Neural progenitor cell (in vitro differentiated cells): ENCODE results near the gene RAI14. TPM values are rescaled to one million over a fixed set of nuclear protein-coding genes. Genes with fewer than 3 reads are reported as not detected.
A peak's percentile ranks its signal among the peaks of the same experiment; 100 is the strongest.

Experiments
- DNase-seq: peaks from one replicate; pipeline ENCODE4 v3.0.0-alpha.2; 2016; ENCODE audit warnings: low spot score
- H2AFZ ChIP-seq: fragments of 200-600 bp; sonication (generic); replicated peaks from 2 replicates; pipeline ENCODE4 v1.6.1; 2016; ENCODE audit warnings: antibody characterized with exemption
- H3F3A ChIP-seq: fragments of 200-600 bp; sonication (generic); 2 replicates; pipeline ENCODE4 v1.6.1; 2016; ENCODE audit warnings: antibody characterized with exemption, low read depth
- H3K27ac ChIP-seq: fragments of 200-600 bp; sonication (generic); 2 replicates; pipeline ENCODE4 v1.5.1; 2016; ENCODE audit warnings: mild to moderate bottlenecking
- H3K27me3 ChIP-seq: fragments of 200-600 bp; sonication (generic); 2 replicates; pipeline ENCODE4 v1.6.1; 2016; ENCODE audit warnings: mild to moderate bottlenecking, moderate library complexity
- H3K36me3 ChIP-seq: fragments of 200-600 bp; sonication (generic); 2 replicates; pipeline ENCODE4 v1.5.1; 2016
- H3K4me1 ChIP-seq: fragments of 200-600 bp; sonication (generic); 2 replicates; pipeline ENCODE4 v1.6.1; 2016; ENCODE audit warnings: mixed run types
- H3K4me2 ChIP-seq: fragments of 200-600 bp; sonication (generic); 2 replicates; pipeline ENCODE4 v1.6.1; 2016
- H3K4me3 ChIP-seq: fragments of 200-600 bp; sonication (generic); 2 replicates; pipeline ENCODE4 v1.5.1; 2016
- H3K79me2 ChIP-seq: fragments of 200-600 bp; sonication (generic); 2 replicates; pipeline ENCODE4 v1.6.1; 2016; ENCODE audit warnings: low read depth
- H3K9ac ChIP-seq: fragments of 200-600 bp; sonication (generic); 2 replicates; pipeline ENCODE4 v1.6.1; 2016
- H3K9me3 ChIP-seq: fragments of 200-600 bp; sonication (generic); 2 replicates; pipeline ENCODE4 v1.5.1; 2016; ENCODE audit warnings: low read depth
- H4K20me1 ChIP-seq: fragments of 200-600 bp; sonication (generic); 2 replicates; pipeline ENCODE4 v1.6.1; 2016; ENCODE audit warnings: low read depth
- H3K27ac Mint-ChIP-seq: 3 replicates; pipeline ENCODE4 v1.8.0; 2021; ENCODE audit warnings: mixed read lengths
- H3K27me3 Mint-ChIP-seq: 2 replicates; pipeline ENCODE4 v1.8.0; 2022; ENCODE audit warnings: low read depth, mild to moderate bottlenecking, inconsistent platforms, moderate library complexity, mixed read lengths; ENCODE audit not compliant: insufficient read depth
- H3K36me3 Mint-ChIP-seq: 3 replicates; pipeline ENCODE4 v1.8.0; 2021; ENCODE audit warnings: mixed read lengths
- H3K4me1 Mint-ChIP-seq: 3 replicates; pipeline ENCODE4 v1.8.0; 2021; ENCODE audit warnings: mixed read lengths
- H3K4me3 Mint-ChIP-seq: 3 replicates; pipeline ENCODE4 v1.8.0; 2021; ENCODE audit warnings: mild to moderate bottlenecking, moderate library complexity, mixed read lengths
- H3K9me3 Mint-ChIP-seq: 3 replicates; pipeline ENCODE4 v1.8.0; 2020; ENCODE audit warnings: mixed read lengths
- CTCF ChIP-seq: fragments of 200-600 bp; sonication (generic); IDR thresholded peaks from 2 replicates; pipeline ENCODE4 v1.5.1; 2017; ENCODE audit warnings: antibody characterized with exemption, mild to moderate bottlenecking
- EZH2 ChIP-seq: fragments of 200-600 bp; sonication (generic); IDR thresholded peaks from 2 replicates; pipeline ENCODE4 v1.6.1; 2017; ENCODE audit warnings: antibody characterized with exemption, mild to moderate bottlenecking, moderate library complexity
- EZH2phosphoT487 ChIP-seq: fragments of 200-600 bp; sonication (generic); IDR thresholded peaks from 2 replicates; pipeline ENCODE4 v1.6.1; 2017; ENCODE audit warnings: antibody characterized with exemption
- total RNA-seq: library from RNA; depleted of rRNA; stranded (reverse); fragments of >200 nt; gene quantifications from 2 replicates; pipeline ENCODE4 v1.2.3, GENCODE V29; 2015; ENCODE audit warnings: low replicate concordance

Gene RAI14
- total RNA-seq, 1 donor from 2014 or later = 54.6 TPM

- TF ChIP-seq EZH2phosphoT487 (no peak), CTCF (no peak), EZH2 (no peak)
- no peaks in the 10 kb centered on the region for H3K27me3 ChIP-seq
- Mint-ChIP-seq H3K9me3 (no peaks in the 10 kb centered on the region), H3K4me3 (no peak overlapping the region), H3K4me1 (peaks cover 18% of the 10 kb centered on the region), H3K36me3 (no peaks in the 10 kb centered on the region), H3K27me3 (peaks cover 3% of the 10 kb centered on the region), H3K27ac (no peak overlapping the region)
- H3K79me2 ChIP-seq = no peaks in the 10 kb centered on the region
- no peak overlapping the region for H3K27ac ChIP-seq
- no peak for DNase-seq
- H3K4me3 ChIP-seq = no peak overlapping the region
- H3K36me3 ChIP-seq = no peaks in the 10 kb centered on the region
- no peak overlapping the region for H2AFZ ChIP-seq
- H3K4me2 ChIP-seq = no peak overlapping the region
- no peak overlapping the region for H3K9ac ChIP-seq
- no peaks in the 10 kb centered on the region for H3F3A ChIP-seq
- no peaks in the 10 kb centered on the region for H3K9me3 ChIP-seq
- H4K20me1 ChIP-seq = no peaks in the 10 kb centered on the region
- no peaks in the 10 kb centered on the region for H3K4me1 ChIP-seq
Measured at GRCh38 chr5:34625246-34625645, 30.9 kb upstream of the RAI14 start.

- Histone ChIP-seq H3K9me3 (no peaks in the 10 kb centered on the region), H3K4me1 (no peaks in the 10 kb centered on the region), H3K4me3 (no peak overlapping the region), H4K20me1 (no peaks in the 10 kb centered on the region), H3K27ac (no peak overlapping the region), H3K27me3 (no peaks in the 10 kb centered on the region), H2AFZ (peak overlapping the region; percentile 40), H3K36me3 (no peaks in the 10 kb centered on the region), H3K79me2 (no peaks in the 10 kb centered on the region), H3K4me2 (no peak overlapping the region), H3F3A (no peaks in the 10 kb centered on the region), H3K9ac (no peak overlapping the region)
- Mint-ChIP-seq H3K36me3 (no peaks in the 10 kb centered on the region), H3K9me3 (peaks cover 6% of the 10 kb centered on the region), H3K4me3 (no peak overlapping the region), H3K27me3 (peaks cover 3% of the 10 kb centered on the region), H3K4me1 (peaks cover 15% of the 10 kb centered on the region), H3K27ac (no peak overlapping the region)
- DNase-seq = no peak
- no peak for TF ChIP-seq CTCF
- TF ChIP-seq EZH2phosphoT487 = no peak
- TF ChIP-seq EZH2 = no peak
Measured at GRCh38 chr5:34626036-34626435, 30.1 kb upstream of the RAI14 start.

- no peak for DNase-seq
- Mint-ChIP-seq H3K9me3 (peaks cover 13% of the 10 kb centered on the region), H3K36me3 (no peaks in the 10 kb centered on the region), H3K27ac (no peak overlapping the region), H3K4me1 (peaks cover 15% of the 10 kb centered on the region), H3K4me3 (no peak overlapping the region), H3K27me3 (peaks cover 3% of the 10 kb centered on the region)
- Histone ChIP-seq H3K9ac (no peak overlapping the region), H3K4me2 (no peak overlapping the region), H3K4me1 (no peaks in the 10 kb centered on the region), H2AFZ (no peak overlapping the region), H3K9me3 (no peaks in the 10 kb centered on the region), H3K27ac (no peak overlapping the region), H3K79me2 (no peaks in the 10 kb centered on the region), H3F3A (no peaks in the 10 kb centered on the region), H3K36me3 (no peaks in the 10 kb centered on the region), H4K20me1 (no peaks in the 10 kb centered on the region), H3K27me3 (no peaks in the 10 kb centered on the region), H3K4me3 (no peak overlapping the region)
- TF ChIP-seq CTCF = no peak
- no peak for TF ChIP-seq EZH2
- no peak for TF ChIP-seq EZH2phosphoT487
Measured at GRCh38 chr5:34626751-34627150, 29.4 kb upstream of the RAI14 start.
